Fibroblast of lung (primary cell): ENCODE data around the gene SHQ1. TPM values are rescaled to one million over a fixed set of nuclear protein-coding genes. Genes with fewer than 3 reads are reported as not detected.

Experiments
- DNase-seq, 2 donors: peaks; one replicate each; pipeline versions ENCODE4 v3.0.0 to v3.0.0-alpha.2; 2010; ENCODE audit warnings: low read depth in 2 of 2
- H2AFZ ChIP-seq: 2 replicates; pipeline ENCODE4 v1.5.1; 2012; ENCODE audit warnings: low read length, control low read depth, inconsistent platforms
- H3K27ac ChIP-seq: 2 replicates; pipeline ENCODE4 v1.5.1; 2011; ENCODE audit warnings: low read length, control low read depth; ENCODE audit not compliant: insufficient read depth
- H3K27me3 ChIP-seq: 2 replicates; pipeline ENCODE4 v1.5.1; 2011; ENCODE audit warnings: mild to moderate bottlenecking, low read length; ENCODE audit not compliant: control insufficient read depth, insufficient read depth
- H3K36me3 ChIP-seq: 2 replicates; pipeline ENCODE4 v1.5.1; 2011; ENCODE audit warnings: low read length; ENCODE audit not compliant: control insufficient read depth, insufficient read depth
- H3K4me1 ChIP-seq: 2 replicates; pipeline ENCODE4 v1.5.1; 2011; ENCODE audit warnings: low read length; ENCODE audit not compliant: control insufficient read depth, insufficient read depth; ENCODE audit errors: extremely low read depth
- H3K4me2 ChIP-seq: 2 replicates; pipeline ENCODE4 v1.5.1; 2011; ENCODE audit warnings: low read length, control low read depth; ENCODE audit not compliant: insufficient read depth; ENCODE audit errors: extremely low read depth
- H3K4me3 ChIP-seq, 4 experiments: fragments of 200-600 bp in 1 of 4; sonication (generic) in 1 of 4; replicated peaks in 1 of 4; 2 replicates each; pipeline ENCODE4 v1.5.1; 2011 to 2016; ENCODE audit warnings: low read length in 4 of 4, low read depth in 3 of 4, mild to moderate bottlenecking in 3 of 4, control low read depth in 2 of 4, inconsistent platforms in 1 of 4, mixed read lengths in 1 of 4; ENCODE audit not compliant: insufficient read depth in 1 of 4; ENCODE audit errors: control extremely low read depth in 1 of 4
- H3K79me2 ChIP-seq: 2 replicates; pipeline ENCODE4 v1.5.1; 2012; ENCODE audit warnings: mild to moderate bottlenecking, low read length, inconsistent platforms; ENCODE audit not compliant: control insufficient read depth, insufficient read depth
- H3K9ac ChIP-seq: 2 replicates; pipeline ENCODE4 v1.5.1; 2011; ENCODE audit warnings: mild to moderate bottlenecking, low read length, control low read depth; ENCODE audit not compliant: insufficient read depth
- H3K9me3 ChIP-seq: 2 replicates; pipeline ENCODE4 v1.5.1; 2012; ENCODE audit warnings: low read depth, low read length; ENCODE audit not compliant: control insufficient read depth, insufficient read depth
- H4K20me1 ChIP-seq: 2 replicates; pipeline ENCODE4 v1.5.1; 2011; ENCODE audit warnings: low read length; ENCODE audit not compliant: control insufficient read depth, insufficient read depth; ENCODE audit errors: extremely low read depth
- EZH2 ChIP-seq: IDR thresholded peaks from 2 replicates; pipeline ENCODE4 v1.5.1; 2012; ENCODE audit warnings: low read length, control low read depth, mild to moderate bottlenecking; ENCODE audit errors: missing control alignments
- polyA plus RNA-seq, 2 donors: library from polyadenylated mRNA; depleted of rRNA in 1 of 2; stranded (reverse) in 1 of 2; unstranded in 1 of 2; fragments of >200 nt; gene quantifications; 2 replicates each; pipeline ENCODE4 v1.2.1, GENCODE V29; 2011 to 2012; ENCODE audit warnings: missing spikeins in 1 of 2
- total RNA-seq: library from RNA; depleted of rRNA; stranded (reverse); fragments of >200 nt; gene quantifications from 2 replicates; pipeline ENCODE4 v1.2.1, GENCODE V29; 2014
- TF ChIP-seq, protein P1 (sequence below), 2 donors: IDR thresholded peaks in 1 of 2; conservative IDR thresholded peaks in 1 of 2; 1 replicate in 1 of 2; 2 replicates in 1 of 2; pipeline ENCODE4 v1.5.1; 2011 to 2012; ENCODE audit warnings: low read length in 2 of 2, control low read depth in 1 of 2, inconsistent platforms in 1 of 2, low read depth in 1 of 2, mild to moderate bottlenecking in 1 of 2

Gene SHQ1
- total and polyA plus RNA-seq, 2 donors (not counting 1 experiment from before 2014, with no cell fraction given), result 12.2 to 15.5 TPM

DNA sequence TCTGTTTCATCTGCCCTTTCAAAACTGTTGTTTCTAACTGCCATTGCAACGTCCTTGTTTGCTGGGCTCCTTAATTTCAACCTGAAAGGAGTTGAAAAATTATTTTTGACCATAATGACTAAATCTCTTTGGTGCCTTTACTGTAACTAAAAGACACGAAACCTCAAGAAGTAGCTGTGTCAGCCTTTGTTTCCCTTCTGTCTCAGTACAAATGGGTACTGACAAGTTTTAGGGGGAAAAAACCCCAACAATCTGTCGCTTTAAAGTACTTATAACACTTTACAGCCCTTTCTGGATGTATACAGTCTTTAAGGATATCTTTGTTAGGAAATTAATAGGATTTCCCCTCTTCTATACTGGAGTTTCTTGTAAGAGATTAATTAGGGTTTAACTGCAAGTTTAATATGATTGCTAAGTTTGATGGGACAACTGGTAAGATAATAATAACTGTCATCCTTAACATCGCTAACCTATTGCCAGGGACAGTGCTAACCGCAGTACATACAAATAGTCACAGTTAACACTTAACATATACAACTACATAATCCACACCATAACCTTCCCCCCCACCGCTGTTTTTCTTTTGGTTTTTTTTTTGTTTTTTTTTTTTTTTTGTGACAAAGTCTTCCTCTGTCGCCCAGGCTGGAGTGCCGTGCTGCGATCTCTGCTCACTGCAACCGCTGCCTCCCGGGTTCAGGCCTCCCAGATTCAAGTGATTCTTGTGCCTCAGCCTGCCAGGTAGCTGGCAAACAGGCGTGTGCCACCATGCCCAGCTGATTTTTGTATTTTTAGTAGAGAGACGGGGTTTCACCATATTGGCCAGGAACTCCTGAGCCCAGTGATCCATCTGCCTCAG, 41.3 kb upstream of the SHQ1 start:
- Histone ChIP-seq H4K20me1 (no peaks in the 10 kb centered on the region), H3K4me2 (peak overlapping the region; percentile 80), H3K4me1 (peaks cover 23% of the 10 kb centered on the region), H3K27ac (no peak overlapping the region), H3K36me3 (no peaks in the 10 kb centered on the region), H3K79me2 (no peaks in the 10 kb centered on the region), H3K9me3 (no peaks in the 10 kb centered on the region), H3K27me3 (no peaks in the 10 kb centered on the region), H3K9ac (no peak overlapping the region), H3K4me3 (peak overlapping the region; percentile 49 to 86 (median 65)), H2AFZ (peak overlapping the region; percentile 34)
- TF ChIP-seq, protein P1, sequence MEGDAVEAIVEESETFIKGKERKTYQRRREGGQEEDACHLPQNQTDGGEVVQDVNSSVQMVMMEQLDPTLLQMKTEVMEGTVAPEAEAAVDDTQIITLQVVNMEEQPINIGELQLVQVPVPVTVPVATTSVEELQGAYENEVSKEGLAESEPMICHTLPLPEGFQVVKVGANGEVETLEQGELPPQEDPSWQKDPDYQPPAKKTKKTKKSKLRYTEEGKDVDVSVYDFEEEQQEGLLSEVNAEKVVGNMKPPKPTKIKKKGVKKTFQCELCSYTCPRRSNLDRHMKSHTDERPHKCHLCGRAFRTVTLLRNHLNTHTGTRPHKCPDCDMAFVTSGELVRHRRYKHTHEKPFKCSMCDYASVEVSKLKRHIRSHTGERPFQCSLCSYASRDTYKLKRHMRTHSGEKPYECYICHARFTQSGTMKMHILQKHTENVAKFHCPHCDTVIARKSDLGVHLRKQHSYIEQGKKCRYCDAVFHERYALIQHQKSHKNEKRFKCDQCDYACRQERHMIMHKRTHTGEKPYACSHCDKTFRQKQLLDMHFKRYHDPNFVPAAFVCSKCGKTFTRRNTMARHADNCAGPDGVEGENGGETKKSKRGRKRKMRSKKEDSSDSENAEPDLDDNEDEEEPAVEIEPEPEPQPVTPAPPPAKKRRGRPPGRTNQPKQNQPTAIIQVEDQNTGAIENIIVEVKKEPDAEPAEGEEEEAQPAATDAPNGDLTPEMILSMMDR (conservative IDR thresholded peaks at IDR 0.05 in 1 of 2, IDR thresholded peaks at IDR 0.05 in 1 of 2; ENCODE audit: low read depth in 1 of 2, low read length in 2 of 2), result no peak
- no peak for TF ChIP-seq EZH2
- DNase-seq, result no peak

DNA sequence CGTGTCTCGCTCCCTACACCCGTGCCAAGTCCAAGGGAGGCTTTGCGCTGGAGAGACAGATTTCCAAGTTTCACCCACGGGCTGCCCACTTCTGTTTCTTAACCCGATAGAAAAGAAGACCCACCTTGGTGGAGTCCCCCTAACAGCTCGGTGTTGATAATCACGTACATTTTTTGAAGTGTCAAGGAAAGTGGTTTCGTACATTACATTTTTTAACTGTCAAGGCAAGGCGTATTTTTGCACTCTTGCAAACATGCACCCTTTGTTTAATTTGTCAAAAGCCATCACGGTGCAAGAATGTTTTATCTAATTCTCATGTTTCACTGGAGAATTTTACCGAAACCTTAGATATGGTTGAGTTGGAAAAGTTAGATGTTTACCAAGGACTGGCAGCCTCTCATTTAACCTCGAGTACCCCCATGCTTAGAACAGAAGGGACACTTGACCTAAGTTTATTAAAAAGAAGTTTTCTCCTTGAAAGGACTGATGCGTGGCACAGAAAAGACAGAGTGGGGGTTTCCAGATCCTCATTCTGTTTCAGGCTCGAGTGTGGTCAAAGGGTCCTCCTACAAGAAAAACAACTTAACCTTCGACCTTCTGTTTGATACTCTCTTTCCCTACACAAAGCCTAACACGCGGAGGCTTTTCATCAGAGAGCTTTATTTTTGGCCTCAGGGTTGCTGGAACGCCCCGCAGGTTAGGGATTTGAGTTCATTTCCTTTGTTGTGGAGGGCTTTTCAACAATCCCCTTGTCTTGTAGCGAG, 40.5 kb upstream of the SHQ1 start:
- Histone ChIP-seq H2AFZ (peak overlapping the region; percentile 34), H3K9me3 (no peaks in the 10 kb centered on the region), H3K4me1 (peaks cover 23% of the 10 kb centered on the region), H3K27me3 (no peaks in the 10 kb centered on the region), H3K4me2 (peak overlapping the region; percentile 80), H3K4me3 (peak overlapping the region; percentile 49 to 86 (median 65)), H3K36me3 (no peaks in the 10 kb centered on the region), H3K9ac (peak overlapping the region; percentile 56), H3K79me2 (no peaks in the 10 kb centered on the region), H4K20me1 (no peaks in the 10 kb centered on the region), H3K27ac (no peak overlapping the region)
- TF ChIP-seq EZH2, result no peak
- DNase-seq, result peak; percentile 37 to 51

DNA sequence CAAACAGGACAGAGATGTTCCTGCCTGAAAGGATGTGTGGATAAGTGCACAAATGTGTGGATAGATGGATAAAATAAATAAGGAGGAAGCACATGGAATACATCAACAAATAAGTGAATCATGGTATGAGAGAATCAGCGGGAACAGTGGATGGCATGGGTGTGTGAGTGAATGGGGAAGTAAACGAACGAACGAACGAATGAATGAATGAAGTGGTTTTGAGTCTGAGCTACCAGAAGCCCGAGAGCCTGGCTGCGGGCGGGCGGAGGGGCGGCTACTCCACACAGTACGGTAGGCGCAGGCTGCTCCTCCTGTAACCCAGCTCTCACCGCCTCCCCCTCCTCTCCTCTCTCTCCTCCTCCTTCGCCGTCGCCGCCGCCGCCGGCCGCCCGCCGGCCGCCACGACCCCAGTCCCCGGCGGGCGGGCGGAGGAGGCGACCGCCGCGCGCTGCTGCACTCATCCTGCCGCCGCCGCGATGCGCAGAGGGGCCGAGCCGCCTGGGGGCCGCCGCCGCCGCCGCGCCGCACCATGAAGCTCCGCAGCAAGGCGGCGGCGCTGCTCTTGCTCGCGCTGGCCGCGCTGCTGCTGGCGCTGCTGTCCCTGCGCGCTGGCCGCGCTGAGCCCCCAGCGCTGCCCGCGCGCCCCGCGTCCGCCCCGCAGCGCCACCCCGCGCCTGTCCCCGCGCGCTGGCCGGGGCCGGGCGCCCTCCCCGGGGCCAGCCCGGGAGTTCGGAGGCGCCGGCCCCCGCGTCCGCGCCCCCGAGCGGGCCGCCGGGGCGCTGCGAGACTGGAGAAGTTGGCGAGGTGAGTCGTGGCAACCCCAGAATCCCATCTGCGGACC, 39.7 kb upstream of the SHQ1 start, which contains the start of gene GXYLT2:
Gene GXYLT2, plus strand, starts transcription at position 342 of the 841 bp plus-strand sequence. Its CDS starts 188 bp downstream, at position 530.
- Histone ChIP-seq H3K4me3 (peak within 1 kb of the TSS; percentile 57 to 86 (median 65)), H3K9me3 (no peaks in the 10 kb centered on the region), H3K9ac (peak within 1 kb of the TSS; percentile 56), H3K4me1 (peaks cover 20% of the 10 kb centered on the region), H3K36me3 (no peaks in the 10 kb centered on the region), H3K79me2 (no peaks in the 10 kb centered on the region), H3K27me3 (no peaks in the 10 kb centered on the region), H3K27ac (no peak within 1 kb of the TSS), H2AFZ (peak within 1 kb of the TSS; percentile 78), H4K20me1 (no peaks in the 10 kb centered on the region), H3K4me2 (peak within 1 kb of the TSS; percentile 86)
- TF ChIP-seq, protein P1 (conservative IDR thresholded peaks at IDR 0.05 in 1 of 2, IDR thresholded peaks at IDR 0.05 in 1 of 2; ENCODE audit: low read depth in 1 of 2, low read length in 2 of 2), result no peak
- TF ChIP-seq EZH2, result no peak
- peak; percentile 80 to 81 for DNase-seq
